Large intestine (tissue), 3 donors: Measurements from ENCODE around the gene LPXN. TPM values are rescaled to one million over a fixed set of nuclear protein-coding genes. Genes with fewer than 3 reads are reported as not detected.
"Not testable (repeated sequence)": the region's sequence is repeated elsewhere in the genome, so short reads cannot be mapped to it uniquely, and the experiment has no call there.

ENCODE experiments used
- DNase-seq, 2 donors: peaks; one replicate each; pipeline versions ENCODE4 v3.0.0 to v3.0.0-alpha.2; 2013
- H3K27ac ChIP-seq: one replicate; pipeline ENCODE4 v1.5.1; 2013; ENCODE audit warnings: low read length
- H3K27me3 ChIP-seq: 2 replicates; pipeline ENCODE4 v1.6.1; 2013; ENCODE audit warnings: low read length; ENCODE audit not compliant: control insufficient read depth, insufficient read depth
- H3K36me3 ChIP-seq: 2 replicates; pipeline ENCODE4 v1.6.1; 2013; ENCODE audit warnings: low read length; ENCODE audit not compliant: control insufficient read depth, insufficient read depth
- H3K4me1 ChIP-seq: one replicate; pipeline ENCODE4 v1.6.1; 2013; ENCODE audit warnings: low read length; ENCODE audit not compliant: control insufficient read depth, insufficient read depth
- H3K4me3 ChIP-seq: one replicate; pipeline ENCODE4 v1.5.1; 2013; ENCODE audit warnings: low read length
- H3K9me3 ChIP-seq: one replicate; pipeline ENCODE4 v1.6.1; 2013; ENCODE audit warnings: mild to moderate bottlenecking, low read depth, low read length, moderate library complexity; ENCODE audit not compliant: control insufficient read depth
- WGBS: methylation state at CpG from one replicate; pipeline ENCODE4 v1.1.5; 2013; ENCODE audit warnings: low lambda C conversion rate; ENCODE audit not compliant: insufficient coverage; 5-methylcytosine and 5-hydroxymethylcytosine counted together
- polyA plus RNA-seq: library from polyadenylated mRNA; unstranded; fragments of 120-200 nt; gene quantifications from one replicate; pipeline ENCODE4 v1.2.1, GENCODE V29; 2013

Gene LPXN
- polyA plus RNA-seq, 1 donor: 13.4 TPM

DNA sequence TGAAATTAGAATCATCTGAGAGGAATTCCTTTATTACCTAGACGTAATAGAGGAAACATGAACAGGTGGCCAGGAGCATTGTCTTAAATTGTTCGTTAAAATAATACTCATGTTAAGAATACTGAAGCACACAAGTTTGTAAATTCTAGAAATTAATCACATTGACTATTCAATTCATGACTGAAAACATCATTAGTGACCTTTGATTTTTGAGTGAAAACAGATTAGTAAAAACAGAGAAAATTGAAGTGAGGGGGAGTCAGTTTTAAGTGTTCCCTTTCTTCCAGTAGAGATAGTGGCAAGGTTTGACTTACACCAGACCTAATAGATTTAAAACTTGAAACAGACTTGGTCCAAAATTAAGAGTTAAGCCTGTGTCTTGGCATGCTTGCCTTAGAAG is 4.7 kb upstream of the LPXN start:
- 0% methylated on average over 2 of the region's 2 CpGs for WGBS
- peak overlapping the region; percentile 82 for H3K4me3 ChIP-seq
- no peak for DNase-seq
- no peaks in the 10 kb centered on the region for H3K9me3 ChIP-seq
- H3K27ac ChIP-seq: peak overlapping the region; percentile 96
- H3K36me3 ChIP-seq: peaks cover 1% of the 10 kb centered on the region
- no peaks in the 10 kb centered on the region for H3K27me3 ChIP-seq
- peaks cover 14% of the 10 kb centered on the region for H3K4me1 ChIP-seq

DNA sequence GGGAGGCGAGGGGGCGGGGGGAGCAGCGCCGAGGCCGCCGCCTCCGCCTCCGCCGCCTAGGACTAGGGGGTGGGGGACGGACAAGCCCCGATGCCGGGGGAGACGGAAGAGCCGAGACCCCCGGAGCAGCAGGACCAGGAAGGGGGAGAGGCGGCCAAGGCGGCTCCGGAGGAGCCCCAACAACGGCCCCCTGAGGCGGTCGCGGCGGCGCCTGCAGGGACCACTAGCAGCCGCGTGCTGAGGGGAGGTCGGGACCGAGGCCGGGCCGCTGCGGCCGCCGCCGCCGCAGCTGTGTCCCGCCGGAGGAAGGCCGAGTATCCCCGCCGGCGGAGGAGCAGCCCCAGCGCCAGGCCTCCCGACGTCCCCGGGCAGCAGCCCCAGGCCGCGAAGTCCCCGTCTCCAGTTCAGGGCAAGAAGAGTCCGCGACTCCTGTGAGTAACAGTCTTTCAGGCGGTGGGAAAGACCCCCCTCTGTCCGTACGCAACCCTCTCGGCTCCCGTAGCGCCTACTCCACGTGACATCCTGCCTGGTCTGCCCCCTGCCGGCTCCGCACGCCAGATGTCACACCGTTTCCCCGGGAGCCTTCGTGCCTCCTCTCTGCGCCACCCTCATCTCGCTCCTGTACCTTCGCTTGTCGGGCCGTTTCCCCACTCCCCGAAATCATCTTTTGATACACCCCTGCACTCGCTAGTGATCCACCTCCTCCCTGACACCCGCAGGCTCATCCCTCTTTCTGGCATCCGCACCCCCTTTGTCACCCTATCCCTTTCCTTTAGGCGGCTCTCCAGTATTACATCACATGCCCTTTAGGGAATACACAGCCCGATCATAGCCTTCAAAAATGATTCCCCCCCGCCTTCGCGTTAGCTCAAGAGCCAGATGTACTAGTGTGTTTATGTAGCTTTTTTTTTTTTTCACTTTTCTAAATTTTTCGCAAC is 3.8 kb upstream of the LPXN start:
- Histone ChIP-seq H3K36me3 (no peaks in the 10 kb centered on the region), H3K4me1 (peaks cover 14% of the 10 kb centered on the region), H3K27ac (peak overlapping the region; percentile 96), H3K4me3 (peak overlapping the region; percentile 82), H3K27me3 (no peaks in the 10 kb centered on the region), H3K9me3 (no peaks in the 10 kb centered on the region)
- peak; percentile 88 to 94 for DNase-seq
- 0% methylated on average over 2 of the region's 78 CpGs for WGBS

- Histone ChIP-seq H3K9me3 (no peaks in the 10 kb centered on the region), H3K27ac (peak within 1 kb of the TSS; percentile 98), H3K36me3 (no peaks in the 10 kb centered on the region), H3K4me1 (peaks cover 14% of the 10 kb centered on the region), H3K4me3 (peak within 1 kb of the TSS; percentile 98), H3K27me3 (no peaks in the 10 kb centered on the region)
- peak; percentile 98 to 99 for DNase-seq
- WGBS: no CpG with 5 or more reads among the region's 51 CpGs
These were observed 3.1 kb upstream of the LPXN start, which contains the start of gene ZFP91 for GRCh38 chr11:58578635-58579191. TSS of gene ZFP91 (plus strand) at chr11:58579063. CDS start at chr11:58579282, 219 bp downstream.

- no peaks in the 10 kb centered on the region for H3K9me3 ChIP-seq
- H3K4me1 ChIP-seq: peaks cover 14% of the 10 kb centered on the region
- H3K27me3 ChIP-seq: no peaks in the 10 kb centered on the region
- peak overlapping the region; percentile 98 for H3K4me3 ChIP-seq
- no peaks in the 10 kb centered on the region for H3K36me3 ChIP-seq
- 0% methylated on average over 3 of the region's 33 CpGs for WGBS
- DNase-seq: peak; percentile 99
- peak overlapping the region; percentile 98 for H3K27ac ChIP-seq
These were observed 2.5 kb upstream of the LPXN start for GRCh38 chr11:58578136-58578634.

DNA sequence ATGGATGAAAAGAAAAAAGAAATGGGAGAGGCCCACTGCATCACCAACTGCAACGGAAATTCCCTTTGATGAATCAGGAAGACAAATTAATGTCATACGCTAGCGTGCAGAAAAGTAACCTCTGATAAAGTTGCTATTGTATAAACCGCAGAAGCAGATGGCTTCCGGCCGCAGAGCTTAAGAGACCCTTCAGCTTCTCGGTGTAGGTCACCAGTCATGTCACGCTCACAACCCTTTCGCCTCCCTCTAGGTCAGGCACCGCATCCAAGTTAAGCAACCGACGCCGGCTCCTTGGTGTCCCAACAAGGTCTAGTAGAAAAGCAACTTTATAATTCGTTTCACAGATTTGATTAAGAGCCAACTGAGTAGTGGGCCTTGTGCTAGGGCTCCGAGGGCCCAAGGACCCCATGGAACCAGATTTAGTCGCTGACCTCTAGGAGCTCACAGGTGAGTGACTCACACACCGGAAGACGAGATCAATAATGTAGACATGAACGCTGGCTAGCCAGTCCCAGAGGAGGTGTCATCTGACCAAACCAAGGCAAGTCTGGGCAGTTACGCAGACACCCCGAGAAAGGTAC is 2.0 kb upstream of the LPXN start:
- peak overlapping the region; percentile 98 for H3K27ac ChIP-seq
- H3K4me3 ChIP-seq: peak overlapping the region; percentile 98
- H3K4me1 ChIP-seq: peaks cover 14% of the 10 kb centered on the region
- H3K27me3 ChIP-seq: no peaks in the 10 kb centered on the region
- no peaks in the 10 kb centered on the region for H3K9me3 ChIP-seq
- H3K36me3 ChIP-seq: no peaks in the 10 kb centered on the region
- 0% methylated on average over 1 of the region's 21 CpGs for WGBS
- DNase-seq: peak in 1 of 2 donors; percentile 52

- peak in 1 of 2 donors; percentile 42 for DNase-seq
- H3K27ac ChIP-seq: peak overlapping the region; percentile 98
- H3K27me3 ChIP-seq: no peaks in the 10 kb centered on the region
- H3K4me1 ChIP-seq: peaks cover 14% of the 10 kb centered on the region
- no peaks in the 10 kb centered on the region for H3K9me3 ChIP-seq
- H3K36me3 ChIP-seq: no peaks in the 10 kb centered on the region
- no CpG with 5 or more reads among the region's 4 CpGs for WGBS
- H3K4me3 ChIP-seq: peak overlapping the region; percentile 98
These were observed 1.3 kb upstream of the LPXN start for GRCh38 chr11:58576887-58577471.

- H3K4me1 ChIP-seq: peaks cover 10% of the 10 kb centered on the region
- no peak overlapping the region for H3K27ac ChIP-seq
- H3K36me3 ChIP-seq: peaks cover under 1% of the 10 kb centered on the region
- H3K4me3 ChIP-seq: no peak overlapping the region
- H3K9me3 ChIP-seq: no peaks in the 10 kb centered on the region
- DNase-seq: no peak
- no peaks in the 10 kb centered on the region for H3K27me3 ChIP-seq
These were observed 775 bp downstream of the LPXN start for GRCh38 chr11:58574881-58575280.

DNA sequence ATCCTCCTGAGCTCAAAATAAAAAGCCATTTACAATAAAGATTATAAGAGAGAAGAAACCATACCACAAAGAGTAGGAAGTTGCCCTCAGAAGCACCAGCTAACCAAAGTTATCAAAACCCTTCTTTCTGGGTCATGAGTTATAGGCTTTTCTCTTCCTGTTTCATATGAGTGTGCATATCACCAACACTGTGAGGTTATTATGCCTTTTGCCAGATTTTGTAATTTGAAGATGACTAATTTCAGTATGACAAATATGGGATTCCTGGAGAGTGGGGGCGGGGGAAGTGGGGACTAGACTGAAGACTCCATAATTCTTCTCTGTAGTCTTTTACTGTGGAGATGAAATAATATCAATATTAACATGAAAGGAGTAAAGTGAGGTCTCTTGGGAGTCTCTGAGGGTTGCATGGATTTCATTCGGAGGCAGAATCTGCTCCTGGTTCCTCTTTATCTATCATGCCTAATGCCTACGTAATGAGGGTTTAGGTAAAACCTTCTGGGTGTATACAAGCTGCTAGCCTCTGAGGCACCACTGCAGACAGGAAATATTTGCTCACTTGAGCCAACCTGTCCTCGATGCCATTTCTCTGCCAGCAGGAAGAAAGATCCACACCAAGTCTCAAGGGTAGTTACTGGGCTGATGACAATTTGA is 2.1 kb downstream of the LPXN start:
- H3K4me1 ChIP-seq: peaks cover 10% of the 10 kb centered on the region
- H3K36me3 ChIP-seq: peaks cover 6% of the 10 kb centered on the region
- WGBS: no CpG with 5 or more reads among the region's 4 CpGs
- DNase-seq: no peak
- no peaks in the 10 kb centered on the region for H3K27me3 ChIP-seq
- no peak overlapping the region for H3K27ac ChIP-seq
- H3K4me3 ChIP-seq: no peak overlapping the region
- no peaks in the 10 kb centered on the region for H3K9me3 ChIP-seq

DNA sequence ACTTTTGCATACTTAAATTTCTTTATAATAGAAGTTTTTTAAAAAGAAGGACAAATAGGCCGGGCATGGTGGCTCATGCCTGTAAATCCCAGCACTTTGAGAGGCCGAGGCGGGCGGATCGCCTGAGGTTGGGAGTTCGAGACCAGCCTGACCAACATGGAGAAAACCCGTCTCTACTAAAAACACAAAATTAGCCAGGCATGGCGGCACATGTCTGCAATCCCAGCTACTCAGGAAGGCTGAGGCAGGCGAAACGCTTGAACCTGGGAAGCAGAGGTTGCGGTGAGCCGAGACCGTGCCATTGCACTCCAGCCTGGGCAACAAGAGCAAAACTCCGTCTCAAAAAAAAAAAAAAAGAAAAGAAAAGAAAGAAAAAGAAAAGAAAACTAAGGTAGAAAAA is 2.8 kb downstream of the LPXN start:
- H3K4me1 ChIP-seq, DNase-seq, H3K36me3 ChIP-seq, H3K4me3 ChIP-seq, H3K9me3 ChIP-seq, H3K27me3 ChIP-seq, H3K27ac ChIP-seq: not testable (repeated sequence)
- 97% methylated on average over 4 of the region's 14 CpGs for WGBS
